HEK293 (cell line): Measurements from ENCODE around the gene SLC2A4RG.

Source experiments
- CTCF ChIP-seq: fragments of 450-650 bp; formaldehyde crosslinking; IDR thresholded peaks from 2 replicates; pipeline ENCODE4 v1.5.1; 2016; ENCODE audit warnings: missing biosample characterization, missing genetic modification characterization
- ZNF19 ChIP-seq: fragments of 450-650 bp; formaldehyde crosslinking; IDR thresholded peaks from 2 replicates; pipeline ENCODE4; 2016; ENCODE audit warnings: missing biosample characterization, missing genetic modification characterization, low read depth
- ZNF433 ChIP-seq: fragments of 450-650 bp; formaldehyde crosslinking; IDR thresholded peaks from 2 replicates; pipeline ENCODE4 v1.5.1; 2016; ENCODE audit warnings: missing biosample characterization, missing genetic modification characterization, low read depth
- ZNF549 ChIP-seq: fragments of 450-650 bp; IDR thresholded peaks from 2 replicates; pipeline ENCODE4 v1.5.1; 2018; ENCODE audit warnings: missing biosample characterization, missing genetic modification characterization, mild to moderate bottlenecking, inconsistent platforms, moderate library complexity

GRCh38 chr20:63743210-63743970, 3.8 kb downstream of the SLC2A4RG start:
- TF ChIP-seq CTCF (no peak), ZNF549 (tag by site-specific recombination) (no peak), ZNF433 (tag by site-specific recombination) (no peak), ZNF19 (no peak)
